Activated T-cell treated with anti-CD3 and anti-CD28 coated beads for 1 hour (primary cell): ENCODE measurements around the gene CXCL6.

ENCODE experiments used
- DNase-seq: peaks from one replicate; pipeline ENCODE4 v3.0.0-alpha.2; 2020; ENCODE audit warnings: low read depth

CXCL6 gene

DNA sequence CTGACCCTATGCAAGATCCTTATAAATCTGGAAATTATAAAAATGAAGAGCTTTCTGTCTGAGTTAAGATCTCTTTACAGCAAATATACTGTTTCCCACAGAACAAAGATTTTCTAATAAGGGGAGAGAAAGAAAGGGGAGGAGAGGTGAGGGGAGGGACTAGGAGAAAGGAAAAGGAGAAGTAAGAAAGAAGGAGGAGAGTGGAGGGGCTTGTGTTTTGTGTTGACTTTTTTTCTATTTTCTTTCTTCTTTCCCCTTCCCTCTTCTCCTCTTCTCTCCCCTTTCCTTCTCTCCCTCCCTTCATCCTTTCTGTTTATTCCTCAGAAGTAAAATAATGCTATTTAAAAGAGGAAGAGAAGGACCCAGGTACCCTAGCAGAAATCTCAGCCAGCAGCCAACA lies 6.2 kb downstream of the CXCL6 start:
- no peak for DNase-seq

DNA sequence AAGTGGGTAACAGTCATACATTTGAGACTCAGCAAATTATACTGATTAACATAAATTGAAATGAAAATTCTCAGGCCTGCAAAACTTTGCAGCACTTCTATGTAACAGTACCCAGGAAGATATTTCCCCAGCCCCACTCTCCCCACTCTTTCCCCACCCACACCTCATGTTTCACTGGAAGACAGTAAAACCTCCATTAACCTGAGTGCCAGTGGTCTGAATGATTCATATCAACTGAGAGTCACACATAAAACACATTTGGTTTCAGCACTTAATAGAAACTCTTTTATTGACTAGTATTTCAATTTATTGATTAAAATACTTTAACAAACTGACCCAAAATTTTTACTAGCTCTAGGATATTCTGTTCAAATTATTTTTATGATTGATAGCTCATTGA lies 6.9 kb downstream of the CXCL6 start:
- DNase-seq, result no peak

DNA sequence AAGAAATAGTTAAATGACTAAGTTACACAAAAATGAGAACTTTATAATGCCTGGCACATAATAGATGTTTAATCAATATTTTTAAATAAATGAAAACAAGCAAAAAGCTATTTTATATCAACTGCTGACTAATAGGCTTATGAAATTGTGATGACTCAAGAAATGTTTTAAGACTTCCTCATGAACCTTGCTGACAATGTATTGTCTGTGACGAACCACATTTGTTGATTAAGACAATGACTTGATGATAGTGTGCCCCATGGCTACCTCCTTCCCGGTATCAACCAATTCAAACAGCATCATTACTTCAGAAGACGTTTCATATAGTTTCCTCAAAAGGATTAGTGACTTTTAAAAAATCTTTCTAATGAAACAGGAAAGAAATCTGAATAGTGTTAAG lies 7.9 kb downstream of the CXCL6 start:
- DNase-seq, result no peak

DNA sequence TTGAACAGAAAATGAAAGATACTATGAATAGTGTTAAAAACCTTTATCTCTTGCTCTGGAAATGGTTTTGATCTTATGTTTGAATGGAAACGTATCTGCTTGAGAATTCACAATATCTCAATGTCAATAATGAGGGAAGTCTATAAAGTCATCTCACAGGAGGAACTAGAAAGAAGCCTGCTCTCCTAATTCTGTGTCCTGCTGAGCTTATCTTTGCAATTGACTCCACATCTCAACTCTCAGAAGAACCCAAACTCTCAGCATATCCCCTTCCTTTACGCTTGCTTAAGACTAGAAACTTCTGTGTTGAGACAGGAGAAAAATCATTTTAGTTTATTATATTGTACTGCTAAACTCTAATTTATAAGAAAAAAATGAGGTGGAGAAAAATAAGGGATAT lies 8.3 kb downstream of the CXCL6 start:
- DNase-seq, result no peak

DNA sequence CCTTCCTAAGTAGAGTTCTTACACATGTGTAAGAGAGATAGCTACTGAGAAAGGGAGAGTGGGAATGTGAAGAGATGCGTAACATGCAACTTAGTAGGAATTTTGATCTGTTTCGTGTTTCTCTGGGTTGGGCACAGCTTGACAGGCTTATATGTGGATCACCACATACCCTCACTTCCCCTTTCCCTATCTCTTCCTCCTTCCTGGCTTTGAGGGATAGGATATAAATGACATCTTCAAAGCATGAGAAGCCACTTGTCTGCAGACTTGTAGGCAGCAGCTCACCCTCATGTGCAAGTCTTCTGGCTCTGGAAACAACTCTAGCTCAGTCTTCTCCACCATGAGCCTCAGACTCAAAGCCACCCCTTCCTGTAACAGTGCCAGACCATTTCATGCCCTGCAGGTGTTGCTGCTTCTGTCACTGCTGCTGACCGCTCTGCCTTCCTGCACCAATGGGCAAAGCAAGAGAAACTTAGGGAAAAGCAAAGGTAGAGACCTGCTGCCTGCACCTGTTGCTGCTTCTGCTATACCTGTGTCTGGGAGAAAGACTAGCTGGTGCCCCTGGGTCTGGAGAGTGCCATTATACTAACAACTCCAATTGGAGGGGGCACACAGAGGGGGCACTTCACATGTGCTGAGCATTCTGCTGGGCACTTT lies 11.2 kb downstream of the CXCL6 start:
- no peak for DNase-seq

DNA sequence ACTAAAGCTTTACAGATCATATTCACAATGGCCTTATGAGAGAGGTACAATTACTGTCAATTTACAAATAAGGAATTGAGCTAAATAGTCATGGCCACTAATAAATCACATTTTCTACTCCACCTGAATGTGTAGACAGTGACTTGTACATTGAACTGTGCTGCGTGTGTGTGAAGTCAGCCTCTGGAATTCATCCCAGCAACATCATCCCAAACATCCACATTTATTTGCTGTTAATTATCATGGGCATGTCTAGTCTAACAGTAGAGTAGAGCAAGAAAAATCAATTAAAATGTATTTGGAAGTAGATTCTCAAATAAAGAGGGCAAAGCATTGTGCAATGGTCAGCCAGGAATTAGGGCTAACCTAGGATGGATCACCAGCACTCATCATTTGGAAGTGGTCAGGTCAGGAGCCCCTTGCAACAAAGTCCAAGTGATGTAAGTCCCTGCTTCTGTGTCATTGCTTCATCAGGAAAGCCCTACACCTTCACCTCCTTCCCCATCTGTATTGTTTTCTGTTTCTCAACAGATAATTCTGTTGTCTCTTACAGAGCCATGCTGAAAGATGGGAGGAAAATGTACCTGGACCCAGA lies 11.8 kb downstream of the CXCL6 start:
- no peak for DNase-seq

DNA sequence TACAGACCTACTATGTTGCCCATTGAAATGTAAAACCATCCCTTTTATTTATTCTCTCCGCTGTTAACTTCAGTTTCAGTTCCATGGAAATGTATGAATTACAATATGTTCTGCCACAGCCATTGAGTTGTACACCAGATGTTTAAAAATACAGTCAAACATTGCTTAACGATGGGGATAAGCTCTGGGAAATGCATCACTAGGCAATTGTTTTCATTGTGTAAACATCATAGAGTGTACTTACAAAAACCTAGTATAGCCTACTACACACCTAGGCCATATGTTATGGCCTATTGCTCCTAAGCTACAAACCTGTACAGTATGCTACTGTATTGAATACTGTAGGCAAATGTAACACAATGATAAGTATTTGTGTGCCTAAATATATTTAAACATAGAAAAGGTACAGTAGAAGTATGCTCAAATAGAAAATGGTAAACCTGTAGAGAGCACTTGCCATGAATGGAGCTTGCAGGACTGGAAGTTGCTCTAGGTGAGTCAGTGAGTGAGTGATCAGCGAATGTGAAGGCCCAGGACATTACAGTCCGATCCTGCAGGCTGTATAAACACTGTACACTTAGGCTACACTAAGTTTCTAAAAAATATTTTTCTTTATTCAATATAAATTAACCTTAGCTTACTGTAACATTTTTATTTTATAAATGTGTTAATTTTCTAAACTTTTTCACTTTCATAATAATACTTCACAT lies 13.9 kb downstream of the CXCL6 start:
- DNase-seq, result no peak

DNA sequence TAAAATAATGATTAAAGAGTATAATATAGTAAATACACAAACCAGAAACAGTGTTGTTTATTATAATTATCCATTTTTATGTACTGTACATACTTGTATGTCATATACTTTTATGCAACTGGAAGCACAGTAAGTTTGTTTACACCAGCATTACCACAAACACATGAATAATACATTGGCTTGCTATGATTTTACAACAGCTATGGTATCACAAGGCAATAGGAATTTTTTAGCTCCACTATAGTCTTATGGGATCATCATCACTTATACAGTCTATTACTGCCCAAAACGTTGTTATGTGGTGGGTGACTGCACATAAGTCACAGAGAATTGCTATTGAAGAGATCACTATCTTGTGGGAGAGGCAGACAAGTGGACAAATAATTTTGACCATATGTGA lies 14.8 kb downstream of the CXCL6 start:
- no peak for DNase-seq

DNA sequence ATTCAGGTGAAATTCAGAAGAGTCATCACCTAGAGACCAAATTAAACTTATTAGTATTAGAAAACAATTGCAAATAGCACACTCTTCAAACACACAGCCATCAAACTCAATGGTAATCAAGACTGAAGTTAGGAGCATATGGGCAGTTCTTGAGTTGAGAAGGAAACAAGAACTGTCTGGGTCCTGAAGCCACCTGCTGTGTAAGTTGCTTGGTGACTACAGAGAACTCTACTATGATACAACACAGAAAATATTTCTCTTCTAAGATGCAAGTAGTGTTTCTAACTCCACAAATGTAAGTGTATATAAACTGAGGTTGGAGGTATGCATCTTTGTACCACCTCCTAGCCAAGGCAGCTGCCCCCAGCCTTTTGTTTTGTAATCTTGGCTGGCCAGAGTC lies 16.3 kb downstream of the CXCL6 start:
- no peak for DNase-seq

DNA sequence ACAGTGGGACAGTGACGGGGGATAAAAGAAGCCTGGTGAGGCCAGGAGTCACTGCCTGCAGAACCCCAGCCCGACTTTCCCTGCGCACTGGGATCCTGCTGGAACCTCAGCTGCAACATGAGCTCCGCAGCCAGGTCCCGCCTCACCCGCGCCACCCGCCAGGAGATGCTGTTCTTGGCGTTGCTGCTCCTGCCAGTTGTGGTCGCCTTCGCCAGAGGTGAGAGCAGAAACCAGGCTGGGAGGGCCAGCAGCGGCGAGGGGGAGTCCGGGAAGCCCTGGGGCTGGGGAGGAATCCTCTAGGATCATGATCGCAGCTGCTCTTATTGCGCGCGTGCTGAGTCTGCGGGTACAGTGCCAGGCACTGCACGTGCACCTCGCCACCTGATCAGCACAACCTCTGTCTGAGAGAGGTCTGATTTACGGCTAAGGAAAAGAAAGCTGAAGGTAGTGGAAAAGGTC lies 16.8 kb downstream of the CXCL6 start, which contains the start of gene PF4V1:
TSS of gene PF4V1 (plus strand) at position 51 of the 459 bp plus-strand sequence. CDS start at position 118, 67 bp downstream.
- DNase-seq, result no peak

DNA sequence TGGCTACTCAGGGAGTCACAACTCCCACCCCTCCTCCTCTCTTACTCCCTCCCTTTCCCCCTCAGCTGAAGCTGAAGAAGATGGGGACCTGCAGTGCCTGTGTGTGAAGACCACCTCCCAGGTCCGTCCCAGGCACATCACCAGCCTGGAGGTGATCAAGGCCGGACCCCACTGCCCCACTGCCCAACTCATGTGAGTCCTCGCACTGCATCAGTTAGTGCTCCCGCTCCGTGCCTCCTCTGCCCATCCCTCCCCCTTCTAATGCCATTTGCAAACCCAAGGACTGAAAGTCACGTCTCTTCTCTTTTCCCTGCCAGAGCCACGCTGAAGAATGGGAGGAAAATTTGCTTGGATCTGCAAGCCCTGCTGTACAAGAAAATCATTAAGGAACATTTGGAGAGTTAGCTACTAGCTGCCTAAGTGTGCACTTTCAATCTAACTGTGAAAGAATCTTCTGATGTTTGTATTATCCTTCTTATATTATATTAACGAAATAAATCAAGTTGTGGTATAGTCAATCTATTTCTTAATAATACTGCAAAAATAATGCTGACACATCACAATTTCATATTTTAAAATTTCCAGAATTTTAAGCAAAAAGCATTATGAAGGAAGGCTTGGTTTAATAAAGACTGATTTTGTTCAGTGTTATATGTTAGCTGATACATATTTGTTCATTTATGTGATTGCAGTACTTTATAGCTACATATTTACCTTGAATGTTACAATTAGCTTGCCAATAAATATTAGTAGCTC lies 17.4 kb downstream of the CXCL6 start:
- no peak for DNase-seq

DNA sequence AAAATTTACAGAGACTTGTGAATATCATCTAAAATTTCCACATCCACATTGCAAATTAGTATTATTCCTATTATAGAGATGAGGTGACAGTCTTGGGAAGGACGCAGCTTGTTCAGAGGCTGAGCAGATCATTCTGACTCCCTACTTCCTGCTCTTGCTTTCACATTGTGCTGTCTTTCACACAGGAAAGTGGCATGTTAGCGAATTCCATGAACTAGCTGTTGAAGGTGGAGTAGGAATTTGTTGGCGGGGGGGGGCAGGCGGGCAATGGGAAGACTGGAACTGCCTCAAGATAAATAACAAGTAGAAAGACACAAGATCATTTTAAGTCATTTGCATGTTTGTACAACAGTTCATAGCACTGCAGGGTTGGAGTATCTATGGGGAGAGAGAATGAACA lies 18.9 kb downstream of the CXCL6 start:
- no peak for DNase-seq

DNA sequence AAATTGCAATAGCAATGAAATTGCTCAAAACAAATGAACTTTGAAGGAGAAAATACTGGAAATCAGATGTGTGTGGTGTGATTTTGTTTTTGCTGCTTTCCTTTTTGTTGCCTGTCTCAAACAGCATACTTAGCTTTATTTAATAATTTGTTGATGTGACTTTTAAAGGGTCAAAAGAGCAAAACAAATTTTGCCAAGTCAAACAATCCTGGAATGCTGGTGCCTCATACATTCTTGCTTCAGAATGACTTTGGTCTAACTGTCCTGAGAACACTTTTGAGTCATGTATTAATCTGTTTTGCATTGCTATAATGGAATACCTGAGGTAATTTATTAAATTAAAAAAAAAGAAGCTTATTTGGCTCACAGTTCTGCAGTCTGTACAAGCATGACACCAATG lies 20.0 kb downstream of the CXCL6 start:
- no peak for DNase-seq

DNA sequence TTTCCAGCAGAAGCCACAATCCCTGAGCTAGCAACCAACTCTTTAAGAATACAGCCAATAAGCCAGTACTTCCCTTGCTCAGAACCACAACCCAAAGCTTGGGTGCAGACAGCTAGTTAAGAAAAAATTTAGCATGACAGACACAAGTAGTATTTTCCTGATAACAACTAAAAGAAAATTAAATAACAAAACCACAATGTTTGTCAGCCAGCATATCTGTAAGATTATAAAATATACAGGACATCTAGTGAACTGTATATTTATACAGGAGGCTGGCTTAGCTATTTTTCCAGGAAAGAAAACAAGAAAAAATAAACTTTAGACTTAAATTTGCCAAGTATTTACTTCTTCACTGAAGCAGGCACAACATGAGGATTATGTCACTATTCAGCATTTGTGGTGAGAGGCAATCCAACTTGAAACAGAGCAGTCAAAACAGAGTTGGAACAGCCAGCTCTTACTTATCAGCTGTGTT lies 23.2 kb downstream of the CXCL6 start:
- no peak for DNase-seq

DNA sequence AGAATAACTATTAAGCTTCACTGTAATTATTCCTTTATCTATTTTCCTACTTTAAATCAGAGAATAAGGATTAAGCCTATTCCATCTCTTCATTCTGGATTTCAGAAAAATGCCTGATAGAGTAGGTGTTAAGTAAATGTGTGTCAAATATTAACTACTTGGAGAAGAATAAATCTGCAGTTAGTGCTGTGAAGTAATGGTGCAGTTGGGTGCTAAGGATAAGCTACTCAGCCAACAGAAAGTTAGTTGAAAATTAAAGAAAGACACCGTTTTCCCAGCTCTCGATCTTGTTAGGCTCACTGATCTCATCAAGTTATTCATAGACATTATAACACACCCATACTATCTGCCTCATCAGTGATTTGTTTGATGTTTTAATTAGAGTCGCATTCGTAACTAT lies 23.7 kb downstream of the CXCL6 start:
- DNase-seq, result no peak

DNA sequence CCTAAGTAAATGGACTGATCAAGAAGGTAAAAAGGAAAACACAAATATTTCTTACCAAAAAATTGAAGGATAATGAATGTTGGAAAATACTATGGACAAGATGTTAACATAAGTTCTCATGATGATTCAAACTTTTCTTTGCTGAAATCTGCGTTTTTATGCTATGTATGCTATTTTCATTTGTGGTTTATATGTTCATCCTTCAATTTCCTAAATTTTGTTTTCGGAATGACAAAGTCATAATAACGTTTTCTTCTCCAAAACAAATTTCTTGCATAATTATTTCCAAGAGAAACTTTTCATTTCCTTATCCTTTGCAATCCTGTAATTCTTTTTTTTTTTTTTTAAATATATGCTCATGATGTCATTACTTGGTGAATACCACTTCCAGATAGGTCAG lies 24.4 kb downstream of the CXCL6 start:
- DNase-seq, result no peak

DNA sequence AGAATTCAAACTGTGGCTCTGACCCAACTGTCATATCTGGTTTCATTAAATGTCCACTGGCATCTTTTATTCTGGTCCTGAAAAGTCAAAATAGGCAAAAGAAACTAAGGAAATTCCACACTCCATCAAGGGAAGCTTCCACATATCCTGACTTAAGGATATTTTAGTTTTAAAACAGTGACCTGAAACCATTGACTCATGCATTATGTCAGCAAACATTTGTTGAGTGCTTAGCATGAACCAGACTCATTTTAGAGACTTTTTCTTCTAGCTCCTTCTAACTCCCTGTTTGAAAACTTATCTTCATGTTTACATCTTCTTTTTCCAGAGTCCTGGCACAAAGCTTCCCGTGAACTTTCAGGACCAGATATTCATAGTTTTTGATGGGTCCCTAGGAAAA lies 25.8 kb downstream of the CXCL6 start:
- DNase-seq, result no peak

DNA sequence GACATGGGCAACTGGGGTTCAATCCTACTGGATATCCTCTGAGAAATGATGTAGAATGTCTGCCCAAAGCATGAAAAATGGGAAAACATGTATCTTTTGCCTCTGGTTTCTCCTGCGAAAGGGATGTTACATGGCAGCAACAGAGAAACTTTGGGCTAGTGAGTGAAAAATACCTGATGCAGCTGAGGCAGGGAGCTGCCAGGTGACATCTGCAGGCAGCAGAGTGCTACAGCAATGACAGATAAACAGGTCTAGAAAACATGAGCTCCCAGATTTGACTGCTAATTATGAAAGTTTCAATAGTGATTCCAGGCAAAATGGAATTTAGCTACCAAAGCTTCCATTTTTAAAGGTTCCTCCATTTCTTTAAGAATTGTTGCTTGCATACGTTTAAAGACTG lies 27.9 kb downstream of the CXCL6 start:
- DNase-seq, result no peak

DNA sequence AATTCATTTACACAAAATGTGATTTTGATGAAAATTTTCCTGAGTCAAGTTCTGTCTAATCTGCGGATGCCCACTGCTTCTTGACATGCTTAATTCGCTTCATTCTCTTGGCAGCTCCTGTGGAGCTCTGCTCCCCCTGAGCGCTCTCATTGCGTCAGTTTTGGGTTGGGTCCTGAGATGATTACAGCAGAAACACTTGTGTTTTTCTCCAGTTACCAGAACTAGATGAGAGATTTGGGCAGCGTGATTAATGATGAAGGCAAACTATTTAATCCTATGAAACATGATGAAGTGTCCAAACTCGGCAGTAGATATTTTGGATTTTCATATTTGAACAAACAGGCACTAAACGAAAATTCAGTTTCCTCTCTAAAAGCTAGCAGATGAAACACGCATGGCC lies 28.5 kb downstream of the CXCL6 start:
- no peak for DNase-seq

DNA sequence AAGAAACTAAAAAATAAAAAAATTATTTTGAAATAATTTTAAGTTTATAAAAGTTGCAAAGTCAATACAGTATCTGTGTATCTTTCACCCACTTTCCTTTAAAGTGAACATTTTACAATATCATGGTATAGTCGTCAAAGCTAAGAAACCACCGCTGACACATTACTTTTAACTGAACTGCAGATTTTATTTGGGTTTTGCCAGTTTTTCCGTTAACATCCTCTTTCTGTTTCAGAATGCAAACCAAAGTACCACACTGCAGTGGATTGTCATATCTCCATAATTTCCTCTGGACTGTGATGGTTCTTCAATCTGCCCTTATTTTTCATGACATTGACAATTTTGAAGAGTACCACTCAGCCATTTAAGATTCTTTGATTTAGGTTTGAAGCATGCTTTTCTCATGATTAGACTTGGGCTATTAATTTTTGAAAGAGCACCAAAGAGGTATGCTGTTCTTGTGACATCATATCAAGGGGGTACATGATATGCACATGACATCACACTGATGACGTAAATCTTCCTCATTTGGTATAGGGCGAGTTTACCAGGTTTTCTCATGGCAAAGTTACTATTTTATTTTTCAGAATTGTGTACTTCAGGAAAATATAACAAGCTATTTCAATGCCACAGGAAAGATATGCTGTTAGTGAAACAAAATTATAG lies 29.1 kb downstream of the CXCL6 start:
- no peak for DNase-seq

DNA sequence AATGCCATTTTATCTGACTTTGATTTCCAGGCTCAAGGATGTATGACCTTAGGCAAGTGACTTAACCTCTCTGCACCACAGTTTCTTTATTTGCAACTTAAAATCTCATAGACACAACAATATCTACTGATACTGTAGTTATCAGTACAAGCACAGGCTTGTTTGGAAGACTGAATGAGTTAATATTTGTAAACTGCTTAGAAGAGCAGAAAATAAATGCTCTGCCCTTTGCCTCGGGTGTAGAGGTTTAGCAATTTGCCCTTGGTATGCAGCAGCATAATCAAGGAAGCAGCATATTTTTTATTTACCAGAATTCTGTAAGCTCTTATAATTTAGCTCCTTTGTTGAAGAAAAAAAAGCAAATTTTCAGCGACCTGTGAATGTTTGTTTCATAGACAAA lies 29.8 kb downstream of the CXCL6 start:
- DNase-seq, result no peak

DNA sequence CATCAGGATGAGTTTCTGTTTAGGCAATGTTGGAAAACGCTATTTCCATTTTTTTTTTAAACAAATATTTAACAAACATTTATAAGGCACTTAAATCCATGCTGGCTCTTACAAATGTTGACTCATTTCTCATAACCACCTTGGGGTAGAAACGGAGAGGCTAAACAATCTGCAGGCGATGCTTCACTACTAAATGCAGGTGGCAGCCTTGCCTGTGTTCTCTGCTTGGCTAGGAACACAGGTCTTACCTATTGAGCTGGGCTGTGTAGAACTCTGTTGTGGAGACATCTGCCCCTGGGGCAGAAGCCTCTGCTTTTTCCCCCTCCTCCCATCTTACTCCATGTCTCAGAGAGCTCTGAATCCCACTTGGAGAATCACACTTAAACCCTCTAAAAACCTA lies 31.3 kb downstream of the CXCL6 start:
- DNase-seq, result no peak
